T-helper 2 cell treated with Interferon-gamma antibody and Interleukin-4, amounts not matched to agents 100 ng/mL and 5 ng/mL, for 36 hours (primary cell): Measurements from ENCODE around the gene ELAPOR1. TPM values are rescaled to one million over a fixed set of nuclear protein-coding genes. Genes with fewer than 3 reads are reported as not detected.
"Not testable (repeated sequence)": the region's sequence is repeated elsewhere in the genome, so short reads cannot be mapped to it uniquely, and the experiment has no call there.

ENCODE experiments used
- intact Hi-C: fragments of 100-400 bp; cut with micrococcal nuclease; formaldehyde crosslinking; loops from one replicate; pipeline ENCODE4 v1.15.1; 2023
- total RNA-seq: library from RNA; stranded (reverse); gene quantifications from 2 replicates; pipeline ENCODE4 v1.2.3, GENCODE V29; 2022

The ELAPOR1 gene
- total RNA-seq, 1 donor from 2014 or later: 5.6 TPM

DNA sequence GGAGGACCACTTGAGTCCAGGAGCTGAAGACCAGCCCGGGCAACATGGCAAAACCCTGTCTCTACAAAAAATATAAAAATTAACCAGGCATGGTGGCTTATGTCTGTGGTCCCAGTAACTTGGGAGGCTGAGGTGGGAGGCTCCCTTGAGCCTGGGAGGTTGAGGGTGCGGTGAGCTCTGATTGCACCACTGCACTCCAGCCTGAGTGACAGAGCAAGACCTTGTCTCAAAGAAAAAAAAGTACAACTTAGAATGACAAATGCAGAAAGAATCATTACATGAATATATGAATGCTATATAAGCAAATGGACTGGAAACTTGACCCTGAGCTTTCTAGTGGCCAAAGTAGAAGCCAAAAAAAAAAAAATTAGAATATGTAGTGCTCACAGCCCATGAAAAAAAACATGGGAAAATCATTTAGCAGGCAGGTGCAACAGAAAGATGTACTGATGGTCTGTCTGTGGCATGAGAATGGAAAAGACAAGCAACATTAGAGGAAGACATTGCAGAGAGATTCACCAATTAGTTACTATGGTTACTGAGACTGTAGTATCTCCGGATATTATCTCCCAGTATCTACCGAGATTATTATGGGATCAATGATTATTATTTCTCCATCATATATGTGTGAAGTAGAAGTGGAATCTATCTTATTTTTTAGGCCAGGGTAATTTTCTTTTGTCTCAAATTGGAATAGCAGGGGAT, 19.2 kb downstream of the ELAPOR1 start:
- intact Hi-C loops: no loop called here

DNA sequence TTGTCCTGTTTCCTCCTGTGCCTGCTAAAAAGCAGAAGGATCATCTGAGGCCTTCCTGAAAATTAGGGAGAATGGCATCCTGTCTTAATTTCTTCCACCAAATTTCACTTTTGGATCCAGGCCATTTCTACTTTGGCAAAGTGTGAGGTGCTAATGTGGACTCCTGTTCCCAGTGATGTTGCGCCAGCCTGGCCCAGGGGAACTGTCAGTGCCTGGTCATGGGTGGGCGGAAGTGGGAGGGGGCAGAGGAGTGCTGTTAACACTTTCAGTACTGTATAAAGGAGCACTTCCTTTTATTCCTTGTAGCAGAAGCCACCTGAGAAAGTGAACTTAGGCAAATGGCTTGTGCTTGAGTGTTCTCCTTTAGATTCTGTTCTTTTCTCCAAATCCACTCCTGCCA, 19.9 kb downstream of the ELAPOR1 start:
- intact Hi-C loops: no loop called here

DNA sequence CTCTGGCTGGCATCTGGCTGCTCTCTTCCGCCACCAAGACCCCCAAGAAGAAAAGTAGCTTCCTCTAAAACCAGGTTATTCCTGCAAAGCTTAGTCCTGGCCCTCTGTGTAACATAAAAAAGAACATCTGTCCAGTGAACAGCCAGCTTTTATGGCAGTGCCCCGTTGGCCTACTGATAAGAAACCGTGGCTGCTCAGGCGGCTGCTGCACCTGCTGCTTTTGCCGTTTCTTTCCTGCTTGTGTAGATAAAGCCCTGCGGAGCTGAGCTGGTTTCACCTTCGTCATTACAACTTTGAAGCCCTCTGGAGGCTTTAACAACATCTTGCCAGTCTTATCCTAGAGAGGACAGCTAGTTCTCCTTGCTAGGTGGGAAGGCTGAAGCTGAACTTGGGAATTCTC, 20.5 kb downstream of the ELAPOR1 start:
- intact Hi-C loops: no loop called here

DNA sequence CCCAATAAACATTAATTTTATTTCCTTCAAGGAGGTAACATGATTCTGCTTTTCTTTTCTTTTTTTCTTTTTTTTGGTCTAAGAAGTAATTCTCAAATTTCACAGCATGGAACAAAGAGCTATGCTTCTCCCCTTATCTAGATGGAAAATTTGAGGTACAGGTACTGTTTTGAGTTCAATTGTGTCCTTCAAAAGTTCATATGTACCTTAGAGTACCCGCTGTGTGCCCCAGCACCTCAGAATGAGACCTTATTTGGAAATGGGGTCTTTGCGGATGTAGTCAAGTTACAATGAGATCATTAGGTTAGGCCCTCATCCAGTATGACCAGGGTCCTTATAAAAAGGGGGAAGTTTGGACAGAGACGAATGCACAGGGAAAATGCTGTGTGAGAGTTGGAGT, 22.0 kb downstream of the ELAPOR1 start:
- intact Hi-C loops: no loop called here

DNA sequence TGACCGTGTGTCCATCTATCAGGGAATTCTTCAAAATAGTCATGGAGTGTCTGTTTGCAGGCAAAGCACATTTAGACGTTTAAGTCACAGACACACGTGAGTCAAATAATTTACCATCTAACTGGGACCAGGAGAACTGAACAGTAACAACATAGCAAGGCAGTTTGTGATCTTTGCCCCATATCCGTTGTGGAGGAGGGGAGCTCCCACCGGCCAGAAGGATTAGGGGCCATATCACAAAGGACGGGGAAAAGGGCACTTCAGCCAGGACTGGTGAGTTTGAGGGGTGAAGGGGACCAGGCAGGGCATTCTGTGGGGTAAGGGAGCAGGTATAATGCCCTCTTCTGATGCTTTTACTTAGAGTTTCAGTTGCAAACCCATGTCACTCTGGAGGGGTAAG, 22.9 kb downstream of the ELAPOR1 start:
- intact Hi-C loops: no loop called here

DNA sequence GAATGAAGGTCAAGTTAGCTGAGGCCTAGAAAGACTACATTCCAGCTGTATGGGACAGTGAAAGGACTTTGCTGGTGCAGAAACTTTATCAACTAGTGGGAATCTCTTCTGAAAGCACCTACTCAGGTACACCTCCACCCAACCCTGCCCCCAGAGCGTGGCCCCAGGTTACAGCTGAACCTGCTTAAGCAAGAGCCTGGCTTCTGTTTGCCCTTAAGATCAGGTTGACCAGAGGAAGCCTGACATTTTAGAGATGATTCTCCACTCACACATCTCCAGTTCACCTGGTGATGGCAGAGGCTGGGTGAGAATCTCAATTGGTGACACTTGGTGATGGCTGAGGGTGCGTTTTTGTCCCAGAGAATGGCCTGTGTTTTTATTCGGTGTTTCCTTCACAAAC, 24.0 kb downstream of the ELAPOR1 start:
- intact Hi-C loops: no loop called here

DNA sequence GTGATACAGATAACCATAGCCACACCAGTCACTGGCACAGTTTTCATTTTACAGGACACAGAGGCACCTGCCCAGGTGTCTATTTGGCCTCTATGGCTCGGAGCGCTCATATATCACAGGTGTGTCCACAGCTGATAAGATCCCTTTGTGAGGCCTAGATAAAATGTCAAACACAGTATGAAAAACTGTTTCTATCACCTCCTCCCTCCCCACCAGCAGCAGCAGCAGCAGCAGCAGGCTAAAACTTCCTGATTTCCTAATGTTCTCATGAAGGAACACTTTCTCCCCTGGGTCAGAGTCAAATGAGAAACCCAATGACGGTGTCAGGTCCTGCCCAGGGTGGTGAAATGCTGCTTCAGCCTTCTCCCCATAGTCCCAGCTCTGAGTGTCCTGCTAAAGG, 24.4 kb downstream of the ELAPOR1 start:
- intact Hi-C loops: no loop called here

DNA sequence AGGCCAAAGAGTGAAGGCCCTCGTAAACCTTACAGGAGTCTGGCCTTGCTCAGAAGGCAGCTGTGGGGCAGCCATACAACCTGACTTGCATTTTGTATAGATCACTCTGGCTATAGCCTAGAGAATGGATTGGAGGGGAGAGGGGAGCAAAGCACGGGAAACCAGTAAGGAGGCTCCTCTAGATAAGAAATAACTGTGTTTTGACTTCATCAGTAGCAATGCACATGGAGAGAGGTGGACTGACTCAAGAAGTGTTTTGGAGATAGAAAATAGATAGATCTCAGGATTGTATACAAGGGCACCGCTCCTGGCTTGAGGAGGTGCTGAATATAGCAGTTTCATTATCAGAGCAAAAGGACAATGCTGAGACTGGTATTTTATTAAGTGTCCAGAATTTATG, 26.5 kb downstream of the ELAPOR1 start:
- intact Hi-C loops: no loop called here

DNA sequence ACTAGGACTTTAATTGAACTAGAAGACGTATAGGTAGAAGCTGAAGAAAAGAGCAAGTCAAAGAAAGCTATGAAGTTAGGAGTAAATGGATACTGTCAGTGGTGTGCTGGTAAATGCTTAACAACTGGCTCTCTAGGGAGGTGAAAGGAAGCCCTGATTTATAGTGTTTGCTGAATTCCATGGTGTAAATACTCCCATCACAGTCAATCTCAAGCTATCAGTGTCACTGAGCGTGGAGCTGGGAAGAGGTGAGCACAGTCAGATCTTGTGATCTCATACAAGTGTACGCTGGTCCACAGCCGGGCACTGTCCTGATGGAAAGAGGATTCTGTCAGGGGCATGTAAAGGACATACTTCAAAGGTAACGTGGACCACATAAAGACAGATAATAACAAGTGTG, 28.3 kb downstream of the ELAPOR1 start:
- intact Hi-C loops: no loop called here

DNA sequence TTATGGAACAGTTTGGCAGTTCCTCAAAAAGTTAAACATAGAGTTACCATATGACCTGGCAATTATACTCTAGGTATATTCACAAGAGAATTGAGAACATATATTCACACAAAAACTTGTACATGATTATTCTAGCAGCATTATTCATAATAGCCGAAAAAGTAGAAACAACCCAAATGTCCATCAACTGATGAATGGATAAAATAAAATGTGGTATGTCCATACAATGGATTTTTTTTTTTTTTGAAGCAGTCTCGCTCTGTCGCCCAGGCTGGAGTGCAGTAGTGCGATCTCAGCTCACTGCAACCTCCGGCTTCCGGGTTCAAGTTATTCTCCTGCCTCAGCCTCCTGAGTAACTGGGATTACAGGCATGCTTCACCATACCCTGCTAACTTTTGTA, 28.8 kb downstream of the ELAPOR1 start:
- intact Hi-C loops: not testable (repeated sequence)

DNA sequence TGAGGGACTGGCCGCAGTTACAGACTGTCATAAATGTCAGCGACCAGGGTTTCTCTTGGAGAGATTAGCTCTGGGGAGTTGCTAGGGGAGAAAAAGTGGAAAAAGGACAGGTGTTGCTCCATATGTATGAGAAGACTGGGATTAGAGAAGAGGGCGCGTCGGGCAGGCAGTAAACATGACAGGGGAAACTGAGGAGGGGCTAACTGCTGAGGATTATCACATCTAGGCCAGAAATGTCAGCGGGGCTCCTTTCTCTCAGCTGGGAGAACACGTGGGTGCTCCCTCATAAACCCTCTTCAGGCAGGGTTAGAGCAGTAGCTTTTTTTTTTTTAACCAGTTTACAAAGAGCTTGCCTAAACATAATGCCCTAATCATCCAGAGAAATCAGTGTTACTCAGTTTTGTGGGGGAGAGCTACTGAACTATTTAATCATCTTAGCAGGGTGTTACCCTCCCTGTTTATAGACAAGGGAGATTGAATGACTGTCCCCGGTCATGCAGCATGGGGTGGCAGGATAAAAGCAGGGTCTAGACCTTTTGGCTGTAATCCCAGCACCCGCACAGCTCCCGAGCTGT, 35.2 kb downstream of the ELAPOR1 start:
- intact Hi-C loops: no loop called here

DNA sequence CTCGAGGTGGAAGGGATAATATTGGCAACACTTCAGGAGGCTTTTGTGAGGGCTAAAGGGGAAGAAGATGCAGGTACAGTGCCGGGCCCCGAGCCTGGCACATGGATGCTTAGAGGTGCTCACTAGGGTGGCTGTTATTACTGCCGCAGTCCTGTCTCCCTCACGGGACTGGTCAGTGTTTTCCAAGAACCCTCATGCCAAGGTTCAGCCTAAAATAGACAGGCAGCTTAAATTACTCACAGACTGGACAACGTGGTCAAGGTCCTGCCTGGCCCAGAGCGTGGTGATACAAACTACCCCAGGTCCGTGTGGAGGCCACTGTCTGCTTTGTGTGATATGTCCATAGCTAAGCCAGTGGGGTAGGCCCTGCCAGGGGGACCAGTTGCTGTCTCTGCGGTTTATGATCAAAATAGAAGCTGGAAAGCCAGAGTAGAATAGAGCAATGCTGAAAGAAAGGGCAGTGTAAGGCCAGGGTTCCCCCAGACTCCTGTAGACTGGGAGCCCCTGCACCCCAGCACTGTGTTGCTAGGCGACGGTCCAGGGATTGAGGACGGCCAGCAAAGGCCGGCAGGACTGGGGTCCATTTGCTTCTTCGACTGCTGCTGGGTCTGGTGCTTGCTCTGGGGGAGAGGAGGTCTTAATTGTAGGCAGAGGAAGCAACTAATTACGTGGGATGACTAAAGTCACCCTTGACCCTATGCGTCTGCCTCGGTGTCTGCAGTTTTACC, 36.1 kb downstream of the ELAPOR1 start:
- intact Hi-C loops: no loop called here

DNA sequence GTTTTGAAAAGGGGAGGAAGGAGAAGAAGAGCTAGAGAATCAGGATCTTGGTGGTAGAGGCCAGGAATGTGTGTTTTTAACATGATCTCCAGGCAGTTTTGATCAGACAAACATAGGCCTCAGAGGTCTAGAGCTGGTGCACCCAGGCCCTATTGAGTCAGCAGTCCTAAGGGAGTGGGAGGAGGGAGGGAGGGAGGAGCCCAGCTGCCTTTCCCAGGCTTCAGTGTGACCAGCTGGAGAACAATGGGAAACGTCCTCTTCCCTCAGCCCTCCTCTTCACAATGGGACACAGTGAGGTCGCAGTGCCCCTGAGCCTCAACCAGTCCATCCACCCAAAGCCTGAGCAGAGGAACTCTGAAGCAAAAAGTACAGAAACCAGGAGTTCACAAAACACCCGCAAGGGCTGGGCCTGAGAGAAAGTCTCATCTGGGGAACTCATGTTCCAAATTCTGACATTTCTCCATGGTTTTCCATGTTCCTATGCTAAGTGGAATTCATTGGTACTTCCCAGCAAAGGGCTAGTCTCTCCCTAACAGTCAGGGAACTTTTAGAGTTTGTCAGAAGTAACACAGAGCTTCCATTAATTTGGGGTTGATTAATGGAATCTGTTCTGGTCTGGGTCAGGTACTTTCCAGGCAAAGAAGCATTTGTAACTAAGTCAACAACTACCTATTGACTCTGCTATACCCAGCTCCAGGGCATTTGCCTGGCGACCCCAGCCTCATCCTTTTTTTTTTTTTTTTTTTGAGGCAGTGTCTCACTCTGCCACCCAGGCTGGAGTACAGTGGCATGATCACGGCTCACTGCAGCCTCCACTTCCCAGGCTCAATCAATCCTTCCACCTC, 37.5 kb downstream of the ELAPOR1 start:
- intact Hi-C loops: no loop called here

DNA sequence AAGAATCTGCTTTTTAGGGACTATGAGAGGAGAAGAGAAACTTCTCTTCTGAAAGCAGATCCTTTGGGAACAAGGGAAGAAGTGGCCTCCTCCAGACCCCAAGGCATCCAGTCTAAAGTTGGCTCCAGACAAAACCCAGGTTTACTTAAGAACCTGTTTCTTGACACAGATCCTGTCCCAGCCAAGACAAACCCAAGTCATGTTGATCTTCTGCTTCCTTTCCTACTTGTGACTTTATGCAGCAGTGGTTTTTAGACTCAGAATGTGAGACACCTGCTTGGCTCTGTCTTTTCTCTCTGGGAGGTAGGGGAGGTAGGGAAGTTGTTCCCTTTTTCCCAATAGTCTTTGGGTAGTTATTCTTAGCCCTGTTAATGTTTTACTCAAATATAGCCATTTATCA, 38.3 kb downstream of the ELAPOR1 start:
- intact Hi-C loops: no loop called here

DNA sequence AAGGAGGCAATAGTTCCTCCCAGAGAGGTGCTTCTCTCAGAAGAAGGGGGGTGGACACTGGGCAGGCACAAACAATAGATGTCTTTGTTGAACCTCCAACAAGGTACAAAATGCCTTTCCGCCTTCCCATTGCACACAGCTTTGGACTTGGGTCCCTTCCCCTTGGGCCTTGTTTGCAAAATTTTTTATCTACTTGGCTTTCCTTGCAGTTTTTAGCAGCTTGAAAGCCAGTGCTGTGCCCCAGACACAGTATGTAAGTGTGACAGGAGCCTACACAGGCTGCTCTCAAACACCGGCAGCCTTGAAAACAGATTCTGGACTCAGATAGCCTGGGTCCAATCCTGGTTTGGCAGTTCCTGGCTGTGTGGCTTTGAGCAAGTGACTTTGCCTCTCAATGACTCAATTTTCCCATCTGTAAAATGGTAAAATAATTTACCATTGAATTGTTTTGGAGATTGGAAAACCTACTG, 43.0 kb downstream of the ELAPOR1 start:
- intact Hi-C loops: no loop called here

DNA sequence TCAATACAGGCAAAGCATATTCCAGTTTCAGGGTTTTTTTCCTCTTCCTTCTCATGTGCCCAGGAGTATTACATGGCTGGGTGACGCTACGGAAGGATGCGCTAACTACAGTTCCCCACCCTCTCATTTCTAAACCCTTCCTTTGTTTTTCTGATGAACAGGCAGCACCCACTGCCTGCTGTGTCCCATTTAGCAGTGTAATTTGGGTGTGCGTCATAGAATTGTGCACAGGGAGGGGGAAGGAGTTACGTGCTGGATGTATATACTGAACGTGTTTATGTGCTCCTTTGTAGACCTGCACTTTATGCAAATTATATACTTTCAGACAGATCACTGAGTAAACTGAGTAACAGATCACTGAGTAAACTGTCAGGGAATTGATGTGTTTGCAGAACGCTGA, 44.5 kb downstream of the ELAPOR1 start:
- intact Hi-C loops: no loop called here

DNA sequence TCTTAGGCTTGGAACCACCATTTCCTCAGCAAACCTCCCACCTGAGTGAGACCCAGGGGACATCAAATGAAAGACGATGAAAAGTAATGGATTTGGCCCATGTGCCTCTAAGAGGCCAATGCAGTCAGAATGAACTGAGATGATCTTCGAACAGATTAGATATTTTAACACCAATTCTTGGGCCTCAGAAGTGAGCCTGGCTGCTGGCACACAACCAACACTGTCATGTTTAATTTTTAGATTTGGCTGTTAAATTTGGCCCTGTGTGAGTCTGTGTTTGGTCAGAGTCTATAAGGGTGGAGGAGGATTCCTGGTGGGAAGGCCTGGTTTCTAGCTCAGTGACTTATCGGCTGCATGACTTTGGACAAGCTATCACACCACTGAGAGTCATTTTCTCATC, 45.4 kb downstream of the ELAPOR1 start:
- intact Hi-C loops: no loop called here

DNA sequence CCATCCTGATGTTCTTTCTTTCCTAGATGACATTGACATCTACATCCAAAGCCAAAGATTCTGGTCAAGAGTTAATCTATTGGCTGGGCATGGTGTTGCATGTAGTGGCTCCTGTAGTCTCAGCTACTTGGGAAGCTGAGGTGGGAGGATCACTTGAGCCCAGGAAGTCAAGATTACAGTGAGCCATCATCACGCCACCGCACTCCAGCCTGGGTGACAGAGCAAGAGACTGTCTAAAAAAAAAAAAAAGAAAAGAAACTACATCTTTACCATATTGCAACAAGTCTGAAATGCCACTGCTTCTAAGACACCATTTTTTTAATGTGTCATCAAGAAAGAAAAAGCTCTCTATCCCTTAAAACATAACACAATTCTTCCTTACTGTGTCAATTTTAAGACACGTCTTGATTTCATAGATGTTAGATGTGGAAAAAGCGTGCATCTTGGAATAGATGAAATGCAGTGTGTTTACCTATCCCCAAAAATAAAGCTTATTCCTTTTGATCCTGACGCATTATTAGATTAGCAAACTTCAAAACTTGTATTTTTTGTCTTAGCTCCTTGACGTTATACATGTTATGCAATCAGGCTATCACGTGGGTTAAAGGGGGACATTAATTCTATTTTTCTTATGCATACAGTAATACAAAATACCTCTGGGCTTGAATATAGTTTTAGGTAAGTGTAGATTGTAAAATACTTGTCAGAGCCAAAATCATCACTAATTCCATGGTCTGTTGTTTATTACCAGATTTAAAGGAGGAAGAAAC, 46.3 kb downstream of the ELAPOR1 start:
- intact Hi-C loops: no loop called here

DNA sequence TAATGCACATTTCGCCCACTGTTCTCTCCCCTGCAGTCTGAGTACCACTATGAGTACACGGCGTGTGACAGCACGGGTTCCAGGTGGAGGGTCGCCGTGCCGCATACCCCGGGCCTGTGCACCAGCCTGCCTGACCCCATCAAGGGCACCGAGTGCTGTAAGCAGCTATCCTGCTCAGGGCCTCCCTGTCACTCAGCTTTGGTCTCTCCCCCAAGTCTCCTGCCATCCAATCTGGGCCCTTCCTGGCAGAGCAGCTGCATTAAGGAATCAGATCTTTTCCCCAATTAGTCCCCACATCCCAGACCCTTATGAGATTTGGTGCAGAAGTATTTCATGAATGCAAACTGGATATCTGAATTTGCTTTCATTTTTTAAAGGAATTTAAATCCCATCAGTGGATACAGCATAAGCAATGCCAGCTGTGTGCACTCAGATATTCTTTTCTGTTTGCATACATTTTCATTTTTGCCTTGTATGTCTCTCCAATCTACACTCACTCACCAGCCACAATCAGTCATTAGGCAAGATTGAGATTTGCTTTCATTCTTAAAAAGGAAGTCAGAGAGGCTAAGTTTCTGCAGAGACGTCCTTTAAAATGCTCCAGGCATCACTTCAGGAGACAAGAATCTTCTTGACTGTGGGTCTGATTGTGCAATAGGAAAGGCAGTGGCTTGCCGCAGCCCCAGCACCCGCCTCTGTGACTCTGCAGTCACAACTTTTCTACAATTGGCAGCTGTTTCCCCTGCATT, 48.1 kb downstream of the ELAPOR1 start:
- intact Hi-C loops: loop anchor here (1.0 to 2.0 kb wide), 2 partner anchors 49 to 62 kb away; a partner anchor contains a TSS

DNA sequence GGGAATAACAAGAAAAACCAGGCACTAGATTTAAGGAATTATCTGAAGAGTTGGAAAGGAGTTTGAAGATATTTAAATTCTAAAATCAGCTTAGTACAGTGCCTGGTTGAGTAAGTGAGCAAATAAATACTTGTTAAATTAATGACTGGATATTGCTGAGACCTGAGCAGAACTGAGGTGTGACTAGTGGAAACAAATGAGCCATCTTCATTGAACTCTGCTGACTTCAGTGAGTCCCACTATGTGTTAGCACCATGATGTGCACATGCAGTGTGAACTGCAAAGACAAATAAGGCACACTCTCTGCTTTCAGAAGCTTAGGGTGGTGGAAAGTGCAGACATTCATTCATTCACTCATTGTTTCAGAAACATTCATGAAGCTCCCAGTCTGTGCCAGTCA, 48.7 kb downstream of the ELAPOR1 start:
- intact Hi-C loops: loop anchor here (1.0 to 2.0 kb wide), 2 partner anchors 50 to 62 kb away; a partner anchor contains a TSS
